HepG2 (cell line): ENCODE measurements around the gene DHX16. TPM values are rescaled to one million over a fixed set of nuclear protein-coding genes. Genes with fewer than 3 reads are reported as not detected.

Experiments used
- EP300 ChIP-seq, 3 experiments: sonication (generic) in 1 of 3; formaldehyde crosslinking in 1 of 3; IDR thresholded peaks; 2 replicates each; pipeline versions ENCODE4 v1.5.1 to v1.6.1; 2011 to 2020; ENCODE audit warnings: low read depth in 2 of 3, low read length in 2 of 3, borderline replicate concordance in 1 of 3, improper control_type of control experiment in 1 of 3, mild to moderate bottlenecking in 1 of 3, missing genetic modification reagents in 1 of 3, moderate library complexity in 1 of 3
- FIP1L1 ChIP-seq: fragments of 200-400 bp; formaldehyde crosslinking; IDR thresholded peaks from 2 replicates; pipeline ENCODE4 v1.6.1; 2018; ENCODE audit warnings: low read depth, mild to moderate bottlenecking, low read length, moderate library complexity, borderline replicate concordance; ENCODE audit not compliant: insufficient read depth
- FOXC1 ChIP-seq: sonication (generic); formaldehyde crosslinking; IDR thresholded peaks from 2 replicates; pipeline ENCODE4 v1.8.0; 2022; ENCODE audit warnings: mild to moderate bottlenecking, missing genetic modification reagents, borderline replicate concordance
- KDM6A ChIP-seq: IDR thresholded peaks from 2 replicates; pipeline ENCODE4 v1.6.1; 2016; ENCODE audit warnings: low read depth
- KLF11 ChIP-seq: IDR thresholded peaks from 2 replicates; pipeline ENCODE4 v1.6.1; 2016; ENCODE audit warnings: missing compliant biosample characterization
- KLF15 ChIP-seq: sonication (generic); formaldehyde crosslinking; IDR thresholded peaks from 2 replicates; pipeline ENCODE4 v1.8.1; 2023; ENCODE audit warnings: borderline replicate concordance, mild to moderate bottlenecking, inconsistent platforms, missing genetic modification reagents, mixed read lengths
- MBD4 ChIP-seq: IDR thresholded peaks from 2 replicates; pipeline ENCODE4 v1.6.1; 2012; ENCODE audit warnings: low read length, inconsistent platforms, borderline replicate concordance
- NFRKB ChIP-seq: fragments of 450-650 bp; IDR thresholded peaks from 2 replicates; pipeline ENCODE4 v1.6.1; 2017
- NFYB ChIP-seq: sonication (generic); formaldehyde crosslinking; IDR thresholded peaks from 2 replicates; pipeline ENCODE4 v1.4.0; 2020; ENCODE audit warnings: missing genetic modification reagents
- NR2F6 ChIP-seq, 2 experiments: IDR thresholded peaks; 2 replicates each; pipeline ENCODE4 v1.6.1; 2016; ENCODE audit warnings: antibody characterized with exemption in 1 of 2, mild to moderate bottlenecking in 1 of 2
- SOX13 ChIP-seq, 3 experiments: fragments of 450-650 bp in 1 of 3; sonication (generic) in 1 of 3; formaldehyde crosslinking in 1 of 3; IDR thresholded peaks in 2 of 3; conservative IDR thresholded peaks in 1 of 3; 2 replicates each; pipeline versions ENCODE4 v1.5.0 to v1.6.1; 2016 to 2020; ENCODE audit warnings: antibody characterized with exemption in 1 of 3, mild to moderate bottlenecking in 1 of 3, missing compliant biosample characterization in 1 of 3, missing genetic modification reagents in 1 of 3, moderate library complexity in 1 of 3
- SSRP1 ChIP-seq: IDR thresholded peaks from 2 replicates; pipeline ENCODE4 v1.6.1; 2016; ENCODE audit warnings: control low read depth
- THYN1 ChIP-seq: sonication (generic); formaldehyde crosslinking; IDR thresholded peaks from 2 replicates; pipeline ENCODE4 v1.8.1; 2023; ENCODE audit warnings: low read depth, mild to moderate bottlenecking, moderate library complexity, missing genetic modification reagents, borderline replicate concordance
- TP53 ChIP-seq: sonication (generic); formaldehyde crosslinking; conservative IDR thresholded peaks from 2 replicates; pipeline ENCODE4 v1.4.0; 2020; ENCODE audit warnings: missing genetic modification reagents
- ZBTB7B ChIP-seq: sonication (generic); formaldehyde crosslinking; IDR thresholded peaks from 2 replicates; pipeline ENCODE4 v1.4.0; 2020; ENCODE audit warnings: missing genetic modification reagents
- ZNF20 ChIP-seq: sonication (generic); formaldehyde crosslinking; IDR thresholded peaks from 2 replicates; pipeline ENCODE4 v1.4.0; 2020; ENCODE audit warnings: mild to moderate bottlenecking, moderate library complexity, missing genetic modification reagents
- ZNF24 ChIP-seq: fragments of 450-650 bp; IDR thresholded peaks from 2 replicates; pipeline ENCODE4 v1.6.1; 2017; ENCODE audit warnings: antibody characterized with exemption, mild to moderate bottlenecking
- ZNF296 ChIP-seq: sonication (generic); formaldehyde crosslinking; conservative IDR thresholded peaks from 2 replicates; pipeline ENCODE4 v1.5.0; 2020; ENCODE audit warnings: mild to moderate bottlenecking, missing genetic modification reagents
- ZNF431 ChIP-seq: sonication (generic); formaldehyde crosslinking; IDR thresholded peaks from 2 replicates; pipeline ENCODE4 v1.9.0; 2022; ENCODE audit warnings: missing genetic modification reagents, low read depth, mild to moderate bottlenecking, borderline replicate concordance
- ZNF446 ChIP-seq: sonication (generic); formaldehyde crosslinking; IDR thresholded peaks from 2 replicates; pipeline ENCODE4 v1.5.0; 2020; ENCODE audit warnings: mild to moderate bottlenecking, missing genetic modification reagents
- ZNF510 ChIP-seq: sonication (generic); formaldehyde crosslinking; IDR thresholded peaks from 2 replicates; pipeline ENCODE4 v1.4.0; 2020; ENCODE audit warnings: low read depth, mild to moderate bottlenecking, missing genetic modification reagents
- polyA plus RNA-seq, 8 experiments: library from polyadenylated mRNA; depleted of rRNA in 3 of 8; stranded (reverse) in 7 of 8; unstranded in 1 of 8; fragments of >200 nt; fragmentation: Illumina TruSeq in 4 of 8; extraction: Trizol in 4 of 8; gene quantifications; 2 replicates each; pipeline versions ENCODE4 v1.2.1 to v1.2.3, GENCODE V29; 2011 to 2016; ENCODE audit warnings: low read depth in 4 of 8, missing spikeins in 1 of 8, mixed read lengths in 1 of 8; ENCODE audit not compliant: insufficient read depth in 1 of 8
- total RNA-seq, 5 experiments: library from RNA; depleted of rRNA; stranded (reverse); fragments of >200 nt; fragmentation: Illumina TruSeq; extraction: Trizol; gene quantifications; 2 replicates each; pipeline ENCODE4 v1.2.3, GENCODE V29; 2016; ENCODE audit warnings: low read depth in 1 of 5
- TF ChIP-seq, protein P1 (sequence below): sonication (generic); formaldehyde crosslinking; IDR thresholded peaks from 2 replicates; pipeline ENCODE4 v1.5.0; 2020; ENCODE audit warnings: missing genetic modification reagents, mild to moderate bottlenecking, borderline replicate concordance
- TF ChIP-seq, protein P2 (sequence below): sonication (generic); formaldehyde crosslinking; IDR thresholded peaks from 2 replicates; pipeline ENCODE4 v1.5.0; 2020; ENCODE audit warnings: missing genetic modification reagents
- TF ChIP-seq, protein P3 (sequence below): IDR thresholded peaks from 2 replicates; pipeline ENCODE4 v1.6.1; 2012; ENCODE audit warnings: low read length, improper control_type of control experiment

The DHX16 gene
- total and polyA plus RNA-seq, 2 of the 13 experiments (the other 11 are each of a cell fraction or from before 2014, with no cell fraction given): 57.0 to 58.5 TPM

DNA sequence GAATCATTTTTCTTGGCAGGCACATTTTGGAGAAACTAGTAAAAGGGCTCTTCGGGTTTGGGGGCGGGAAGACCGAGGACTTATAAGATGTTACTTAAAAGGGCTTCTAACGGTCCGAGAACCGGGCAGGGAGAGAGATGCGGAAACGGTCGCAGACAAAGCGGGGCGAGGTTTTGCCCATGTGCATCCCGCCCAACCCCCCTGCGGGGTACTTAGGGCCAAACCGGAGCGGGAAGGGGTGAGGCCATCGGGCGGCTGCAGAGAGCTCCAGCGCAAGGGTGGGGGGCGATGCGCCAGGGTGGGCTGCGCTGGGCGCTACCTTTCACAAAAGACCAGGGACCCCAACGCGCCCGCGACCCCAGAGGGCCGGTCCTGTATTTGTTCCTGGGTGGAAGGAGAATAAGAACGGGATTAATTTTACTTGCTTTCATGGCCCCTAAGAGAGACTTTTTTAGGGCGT is 48.0 kb upstream of the DHX16 start (continued):
- TF ChIP-seq, protein P1, sequence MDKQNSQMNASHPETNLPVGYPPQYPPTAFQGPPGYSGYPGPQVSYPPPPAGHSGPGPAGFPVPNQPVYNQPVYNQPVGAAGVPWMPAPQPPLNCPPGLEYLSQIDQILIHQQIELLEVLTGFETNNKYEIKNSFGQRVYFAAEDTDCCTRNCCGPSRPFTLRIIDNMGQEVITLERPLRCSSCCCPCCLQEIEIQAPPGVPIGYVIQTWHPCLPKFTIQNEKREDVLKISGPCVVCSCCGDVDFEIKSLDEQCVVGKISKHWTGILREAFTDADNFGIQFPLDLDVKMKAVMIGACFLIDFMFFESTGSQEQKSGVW (CRISPR knock-in tag): 0 out of 2 replicates have a peak, but pooled peaks have one; percentile 40
- TF ChIP-seq NR2F6 (IDR thresholded peaks at IDR 0.05) (no peak), NR2F6 (CRISPR knock-in tag; IDR thresholded peaks at IDR 0.05) (no peak), ZNF446 (CRISPR knock-in tag) (0 out of 2 replicates have a peak, but pooled peaks have one; percentile 15), NFRKB (no peak), ZNF431 (CRISPR knock-in tag) (peak; percentile 36; the same call in 1 of the 2 replicates), SOX13 (IDR thresholded peaks at IDR 0.05) (no peak), SOX13 (CRISPR knock-in tag; conservative IDR thresholded peaks at IDR 0.05 in 1 of 2, IDR thresholded peaks at IDR 0.05 in 1 of 2) (0 out of 4 replicates have a peak, but pooled peaks of 1 of the 2 experiments have one; percentile 7), TP53 (0 out of 2 replicates have a peak, but pooled peaks have one; percentile 37), FIP1L1 (0 out of 2 replicates have a peak, but pooled peaks have one; percentile 9), FOXC1 (no peak), KLF11 (CRISPR knock-in tag) (no peak), ZNF510 (CRISPR knock-in tag) (peak; percentile 36; the same call in 1 of the 2 replicates), THYN1 (CRISPR knock-in tag) (no peak), ZBTB7B (CRISPR knock-in tag) (peak; percentile 30; the same call in 1 of the 2 replicates), KLF15 (0 out of 2 replicates have a peak, but pooled peaks have one; percentile 33), NFYB (no peak), ZNF24 (no peak), SSRP1 (CRISPR knock-in tag) (0 out of 2 replicates have a peak, but pooled peaks have one; percentile 29), KDM6A (CRISPR knock-in tag) (no peak), EP300 (IDR thresholded peaks at IDR 0.05; ENCODE audit: low read depth in 2 of 2, low read length in 2 of 2) (no peak), EP300 (CRISPR knock-in tag; IDR thresholded peaks at IDR 0.05; ENCODE audit: borderline replicate concordance) (0 out of 2 replicates have a peak, but pooled peaks have one; percentile 5), MBD4 (peak; percentile 57; the same call in 1 of the 2 replicates), ZNF296 (no peak), ZNF20 (peak; percentile 84)
- TF ChIP-seq, protein P2, sequence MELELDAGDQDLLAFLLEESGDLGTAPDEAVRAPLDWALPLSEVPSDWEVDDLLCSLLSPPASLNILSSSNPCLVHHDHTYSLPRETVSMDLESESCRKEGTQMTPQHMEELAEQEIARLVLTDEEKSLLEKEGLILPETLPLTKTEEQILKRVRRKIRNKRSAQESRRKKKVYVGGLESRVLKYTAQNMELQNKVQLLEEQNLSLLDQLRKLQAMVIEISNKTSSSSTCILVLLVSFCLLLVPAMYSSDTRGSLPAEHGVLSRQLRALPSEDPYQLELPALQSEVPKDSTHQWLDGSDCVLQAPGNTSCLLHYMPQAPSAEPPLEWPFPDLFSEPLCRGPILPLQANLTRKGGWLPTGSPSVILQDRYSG (CRISPR knock-in tag): 0 out of 2 replicates have a peak, but pooled peaks have one; percentile 13
- TF ChIP-seq, protein P3, sequence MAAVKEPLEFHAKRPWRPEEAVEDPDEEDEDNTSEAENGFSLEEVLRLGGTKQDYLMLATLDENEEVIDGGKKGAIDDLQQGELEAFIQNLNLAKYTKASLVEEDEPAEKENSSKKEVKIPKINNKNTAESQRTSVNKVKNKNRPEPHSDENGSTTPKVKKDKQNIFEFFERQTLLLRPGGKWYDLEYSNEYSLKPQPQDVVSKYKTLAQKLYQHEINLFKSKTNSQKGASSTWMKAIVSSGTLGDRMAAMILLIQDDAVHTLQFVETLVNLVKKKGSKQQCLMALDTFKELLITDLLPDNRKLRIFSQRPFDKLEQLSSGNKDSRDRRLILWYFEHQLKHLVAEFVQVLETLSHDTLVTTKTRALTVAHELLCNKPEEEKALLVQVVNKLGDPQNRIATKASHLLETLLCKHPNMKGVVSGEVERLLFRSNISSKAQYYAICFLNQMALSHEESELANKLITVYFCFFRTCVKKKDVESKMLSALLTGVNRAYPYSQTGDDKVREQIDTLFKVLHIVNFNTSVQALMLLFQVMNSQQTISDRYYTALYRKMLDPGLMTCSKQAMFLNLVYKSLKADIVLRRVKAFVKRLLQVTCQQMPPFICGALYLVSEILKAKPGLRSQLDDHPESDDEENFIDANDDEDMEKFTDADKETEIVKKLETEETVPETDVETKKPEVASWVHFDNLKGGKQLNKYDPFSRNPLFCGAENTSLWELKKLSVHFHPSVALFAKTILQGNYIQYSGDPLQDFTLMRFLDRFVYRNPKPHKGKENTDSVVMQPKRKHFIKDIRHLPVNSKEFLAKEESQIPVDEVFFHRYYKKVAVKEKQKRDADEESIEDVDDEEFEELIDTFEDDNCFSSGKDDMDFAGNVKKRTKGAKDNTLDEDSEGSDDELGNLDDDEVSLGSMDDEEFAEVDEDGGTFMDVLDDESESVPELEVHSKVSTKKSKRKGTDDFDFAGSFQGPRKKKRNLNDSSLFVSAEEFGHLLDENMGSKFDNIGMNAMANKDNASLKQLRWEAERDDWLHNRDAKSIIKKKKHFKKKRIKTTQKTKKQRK: no peak
